Measurements from ENCODE around the gene LRFN4. TPM values are rescaled to one million over a fixed set of nuclear protein-coding genes. Genes with fewer than 3 reads are reported as not detected.

LRFN4 gene
- total RNA-seq, 3 donors from 2014 or later (not counting 1 experiment from before 2014, with no cell fraction given) = 1.2 to 3.4 (median 2.0) TPM

GRCh38 chr11:66857927-66858185 lies 992 bp downstream of the LRFN4 start:
- DNase-seq (no peak), ATAC-seq (no peak)
- no peak for TF ChIP-seq CTCF (IDR thresholded peaks at IDR 0.05)
- Histone ChIP-seq H3K27ac (ENCODE audit: low read length) (no peak overlapping the region), H3K4me3 (ENCODE audit: low read length) (no peak overlapping the region), H3K27me3 (ENCODE audit: control insufficient read depth, insufficient read depth, low read length) (no peaks in the 10 kb centered on the region), H3K4me1 (ENCODE audit: control insufficient read depth, insufficient read depth, low read length) (peaks cover 12% of the 10 kb centered on the region), H3K36me3 (ENCODE audit: control insufficient read depth, insufficient read depth, low read length) (no peaks in the 10 kb centered on the region), H3K9me3 (ENCODE audit: control insufficient read depth, insufficient read depth, low read length) (no peaks in the 10 kb centered on the region)
- WGBS (ENCODE audit: insufficient coverage) = 97% methylated on average over 19 of the region's 19 CpGs
- Mint-ChIP-seq H3K27me3 (ENCODE audit: low read depth in 2 of 2) (no peaks in the 10 kb centered on the region), H3K27ac (no peak overlapping the region), H3K36me3 (no peaks in the 10 kb centered on the region), H3K4me3 (peak overlapping the region; percentile 86), H3K4me1 (peaks cover 0 to 5% of the 10 kb centered on the region in 2 donors), H3K9me3 (no peaks in the 10 kb centered on the region)
- intact Hi-C loops (cut with micrococcal nuclease) = no loop called here

- no peak for DNase-seq
- H3K27ac ChIP-seq (ENCODE audit: low read length) = no peak overlapping the region
- Mint-ChIP-seq H3K27ac (no peak overlapping the region), H3K27me3 (ENCODE audit: low read depth in 2 of 2) (no peaks in the 10 kb centered on the region), H3K36me3 (no peaks in the 10 kb centered on the region), H3K4me3 (peak overlapping the region; percentile 86), H3K9me3 (no peaks in the 10 kb centered on the region), H3K4me1 (peaks cover 0 to 5% of the 10 kb centered on the region in 2 donors)
- peaks cover 12% of the 10 kb centered on the region for H3K4me1 ChIP-seq (ENCODE audit: control insufficient read depth, insufficient read depth, low read length)
- H3K27me3 ChIP-seq (ENCODE audit: control insufficient read depth, insufficient read depth, low read length) = no peaks in the 10 kb centered on the region
- intact Hi-C loops (cut with micrococcal nuclease) = no loop called here
- no peak overlapping the region for H3K4me3 ChIP-seq (ENCODE audit: low read length)
- H3K9me3 ChIP-seq (ENCODE audit: control insufficient read depth, insufficient read depth, low read length) = no peaks in the 10 kb centered on the region
- WGBS (ENCODE audit: insufficient coverage) = 96% methylated on average over 62 of the region's 62 CpGs
- ATAC-seq = no peak
- H3K36me3 ChIP-seq (ENCODE audit: control insufficient read depth, insufficient read depth, low read length) = no peaks in the 10 kb centered on the region
- TF ChIP-seq CTCF (IDR thresholded peaks at IDR 0.05) = no peak
These were observed 1.5 kb downstream of the LRFN4 start for GRCh38 chr11:66858186-66858938.

DNA sequence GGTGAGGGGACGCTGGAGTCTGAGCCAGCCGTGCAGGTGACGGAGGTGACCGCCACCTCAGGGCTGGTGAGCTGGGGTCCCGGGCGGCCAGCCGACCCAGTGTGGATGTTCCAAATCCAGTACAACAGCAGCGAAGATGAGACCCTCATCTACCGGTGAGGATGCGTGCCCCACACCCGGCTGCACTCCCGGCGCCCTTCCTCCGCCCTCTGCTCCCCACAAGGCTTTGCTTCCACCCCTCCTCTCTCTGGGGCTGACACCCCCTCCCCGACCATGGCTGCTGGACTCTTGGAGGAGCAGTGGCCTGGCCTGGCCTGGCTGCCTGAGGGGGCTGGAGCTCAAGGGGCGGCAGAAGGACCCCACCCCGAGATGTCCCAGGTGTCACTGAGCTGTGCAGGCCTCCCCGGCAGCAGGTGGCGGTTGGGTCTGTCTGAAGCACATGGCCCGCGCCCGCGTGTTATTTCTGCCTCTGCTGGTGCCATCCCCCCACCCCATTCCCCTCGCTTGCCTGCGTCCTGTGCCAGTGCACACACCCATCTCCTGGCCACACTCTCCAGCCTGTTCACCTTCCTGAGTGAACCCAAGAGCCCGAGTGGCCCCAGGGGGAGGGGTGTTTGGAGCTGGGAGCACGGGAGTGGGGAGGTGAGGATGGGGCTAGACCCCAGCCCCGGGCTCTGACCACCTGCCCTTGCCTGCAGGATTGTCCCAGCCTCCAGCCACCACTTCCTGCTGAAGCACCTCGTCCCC lies 2.2 kb downstream of the LRFN4 start:
- H3K4me3 ChIP-seq (ENCODE audit: low read length) = no peak overlapping the region
- Mint-ChIP-seq H3K4me1 (peaks cover 0 to 5% of the 10 kb centered on the region in 2 donors), H3K27me3 (ENCODE audit: low read depth in 2 of 2) (no peaks in the 10 kb centered on the region), H3K27ac (no peak overlapping the region), H3K4me3 (peak overlapping the region; percentile 25), H3K36me3 (no peaks in the 10 kb centered on the region), H3K9me3 (no peaks in the 10 kb centered on the region)
- ATAC-seq (no peak), DNase-seq (no peak)
- H3K27me3 ChIP-seq (ENCODE audit: control insufficient read depth, insufficient read depth, low read length) = no peaks in the 10 kb centered on the region
- 95% methylated on average over 29 of the region's 29 CpGs for WGBS (ENCODE audit: insufficient coverage)
- H3K9me3 ChIP-seq (ENCODE audit: control insufficient read depth, insufficient read depth, low read length) = no peaks in the 10 kb centered on the region
- intact Hi-C loops (cut with micrococcal nuclease) = no loop called here
- H3K4me1 ChIP-seq (ENCODE audit: control insufficient read depth, insufficient read depth, low read length) = peaks cover 12% of the 10 kb centered on the region
- no peak overlapping the region for H3K27ac ChIP-seq (ENCODE audit: low read length)
- TF ChIP-seq CTCF (IDR thresholded peaks at IDR 0.05) = no peak
- no peaks in the 10 kb centered on the region for H3K36me3 ChIP-seq (ENCODE audit: control insufficient read depth, insufficient read depth, low read length)

Data from natural killer cell (primary cell).